Nephron (organoid): ENCODE data around the gene LPAR1.
A peak's percentile ranks its signal among the peaks of the same experiment; 100 is the strongest.

Experiments
- H3K27ac Mint-ChIP-seq, 3 experiments: 2 replicates each; pipeline ENCODE4 v1.8.0; 2020; ENCODE audit warnings: mixed read lengths in 3 of 3, mild to moderate bottlenecking in 2 of 3, moderate library complexity in 1 of 3
- H3K27me3 Mint-ChIP-seq: 2 replicates; pipeline ENCODE4 v1.8.0; 2021; ENCODE audit warnings: low read depth, mild to moderate bottlenecking, moderate library complexity, mixed read lengths
- H3K36me3 Mint-ChIP-seq: 2 replicates; pipeline ENCODE4 v1.8.0; 2020; ENCODE audit warnings: low read depth, mixed read lengths
- H3K4me1 Mint-ChIP-seq: 2 replicates; pipeline ENCODE4 v1.8.0; 2020; ENCODE audit warnings: mixed read lengths
- H3K4me3 Mint-ChIP-seq, 3 experiments: 2 replicates each; pipeline ENCODE4 v1.8.0; 2020; ENCODE audit warnings: mild to moderate bottlenecking in 3 of 3, mixed read lengths in 3 of 3, moderate library complexity in 2 of 3
- H3K9me3 Mint-ChIP-seq: 2 replicates; pipeline ENCODE4 v1.8.0; 2020; ENCODE audit warnings: mixed read lengths
- TF ChIP-seq, protein P1 (sequence below), 3 experiments: fragments of 200-600 bp; sonication (generic); IDR thresholded peaks; one replicate each; pipeline ENCODE4 v1.5.0; 2021; ENCODE audit warnings: antibody characterized with exemption in 3 of 3; ENCODE audit not compliant: unreplicated experiment in 3 of 3

Gene LPAR1

DNA sequence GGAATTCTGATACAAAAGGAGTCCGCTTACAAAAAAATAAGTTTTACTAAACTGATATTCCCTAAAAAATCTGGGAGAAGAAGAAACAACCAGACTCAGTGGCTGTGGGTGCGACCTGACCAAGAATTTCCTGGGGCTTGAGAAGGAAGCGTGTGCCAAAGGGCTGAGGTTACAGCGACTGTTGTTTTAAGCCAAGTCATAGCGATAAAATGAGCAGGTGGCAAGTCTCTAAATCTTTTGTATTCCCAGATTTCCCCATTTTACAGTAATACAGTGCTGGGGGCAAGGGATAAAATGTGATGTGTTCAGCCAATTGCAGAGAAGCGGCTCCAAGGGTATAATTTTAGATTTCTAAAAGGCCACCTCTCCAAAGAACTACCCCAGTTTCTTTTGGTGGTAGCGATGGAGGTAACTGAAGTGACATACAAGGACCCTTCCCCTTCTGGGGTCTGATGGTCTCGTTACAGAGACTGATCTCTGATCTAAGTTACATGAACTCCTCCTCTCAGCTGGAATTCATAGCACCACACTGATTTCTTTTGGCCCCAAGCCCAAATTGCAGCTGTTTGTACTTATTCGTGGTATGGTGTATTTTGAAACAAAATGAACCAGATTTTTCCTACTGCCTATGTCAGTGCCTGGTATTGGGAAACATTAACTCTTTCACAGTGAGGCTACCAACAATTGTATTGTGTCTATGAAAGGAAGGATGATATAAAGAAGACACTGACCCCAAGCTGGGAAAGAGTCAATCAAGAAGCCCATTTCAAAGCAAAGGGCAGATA is 41.6 kb downstream of the LPAR1 start:
- H3K27ac Mint-ChIP-seq, result peak overlapping the region in 2 of 3 experiments; percentile 49 to 55
- no peaks in the 10 kb centered on the region for H3K9me3 Mint-ChIP-seq
- H3K4me3 Mint-ChIP-seq, result no peak overlapping the region
- TF ChIP-seq, protein P1, sequence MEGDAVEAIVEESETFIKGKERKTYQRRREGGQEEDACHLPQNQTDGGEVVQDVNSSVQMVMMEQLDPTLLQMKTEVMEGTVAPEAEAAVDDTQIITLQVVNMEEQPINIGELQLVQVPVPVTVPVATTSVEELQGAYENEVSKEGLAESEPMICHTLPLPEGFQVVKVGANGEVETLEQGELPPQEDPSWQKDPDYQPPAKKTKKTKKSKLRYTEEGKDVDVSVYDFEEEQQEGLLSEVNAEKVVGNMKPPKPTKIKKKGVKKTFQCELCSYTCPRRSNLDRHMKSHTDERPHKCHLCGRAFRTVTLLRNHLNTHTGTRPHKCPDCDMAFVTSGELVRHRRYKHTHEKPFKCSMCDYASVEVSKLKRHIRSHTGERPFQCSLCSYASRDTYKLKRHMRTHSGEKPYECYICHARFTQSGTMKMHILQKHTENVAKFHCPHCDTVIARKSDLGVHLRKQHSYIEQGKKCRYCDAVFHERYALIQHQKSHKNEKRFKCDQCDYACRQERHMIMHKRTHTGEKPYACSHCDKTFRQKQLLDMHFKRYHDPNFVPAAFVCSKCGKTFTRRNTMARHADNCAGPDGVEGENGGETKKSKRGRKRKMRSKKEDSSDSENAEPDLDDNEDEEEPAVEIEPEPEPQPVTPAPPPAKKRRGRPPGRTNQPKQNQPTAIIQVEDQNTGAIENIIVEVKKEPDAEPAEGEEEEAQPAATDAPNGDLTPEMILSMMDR (IDR thresholded peaks at IDR 0.05; ENCODE audit: unreplicated experiment in 3 of 3), result no peak
- peaks cover 4% of the 10 kb centered on the region for H3K36me3 Mint-ChIP-seq
- peaks cover 60% of the 10 kb centered on the region for H3K4me1 Mint-ChIP-seq
- no peaks in the 10 kb centered on the region for H3K27me3 Mint-ChIP-seq

- peak overlapping the region; percentile 48 to 59 (median 55) for H3K27ac Mint-ChIP-seq
- peak overlapping the region in 1 of 3 experiments; percentile 4 for H3K4me3 Mint-ChIP-seq
- TF ChIP-seq, protein P1 (IDR thresholded peaks at IDR 0.05; ENCODE audit: unreplicated experiment in 3 of 3), result no peak
- H3K9me3 Mint-ChIP-seq, result peaks cover 3% of the 10 kb centered on the region
- no peaks in the 10 kb centered on the region for H3K27me3 Mint-ChIP-seq
- peaks cover 52% of the 10 kb centered on the region for H3K4me1 Mint-ChIP-seq
- peaks cover 4% of the 10 kb centered on the region for H3K36me3 Mint-ChIP-seq
Measured at GRCh38 chr9:110995420-110996340, 42.6 kb downstream of the LPAR1 start.

- Mint-ChIP-seq H3K27ac (peak overlapping the region; percentile 48 to 59 (median 55)), H3K4me1 (peaks cover 49% of the 10 kb centered on the region), H3K4me3 (no peak overlapping the region), H3K9me3 (peaks cover 5% of the 10 kb centered on the region), H3K27me3 (no peaks in the 10 kb centered on the region), H3K36me3 (peaks cover 6% of the 10 kb centered on the region)
- TF ChIP-seq, protein P1 (IDR thresholded peaks at IDR 0.05; ENCODE audit: unreplicated experiment in 3 of 3), result no peak
Measured at GRCh38 chr9:110994771-110995241, 43.5 kb downstream of the LPAR1 start.

DNA sequence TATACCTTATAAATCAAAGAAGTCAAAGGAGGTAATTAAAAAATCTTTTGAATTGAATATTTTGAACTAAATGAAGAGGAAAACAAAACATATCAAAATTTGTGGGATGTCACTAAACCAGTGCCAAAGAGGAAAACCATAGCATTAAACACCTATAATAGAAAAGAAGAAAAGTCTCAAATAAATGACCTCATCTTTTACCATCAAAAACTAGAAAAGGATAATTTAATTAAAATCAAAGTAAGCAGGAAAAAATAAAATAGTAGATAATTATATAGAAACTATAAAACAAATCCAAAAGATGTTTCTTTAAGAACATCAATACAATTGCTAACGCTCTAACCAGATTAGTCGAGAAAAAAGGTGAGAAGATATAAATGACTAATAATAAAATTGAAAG is 47.8 kb downstream of the LPAR1 start:
- Mint-ChIP-seq H3K9me3 (peaks cover 20% of the 10 kb centered on the region), H3K27ac (no peak overlapping the region), H3K36me3 (peaks cover 21% of the 10 kb centered on the region), H3K4me1 (peaks cover 20% of the 10 kb centered on the region), H3K4me3 (no peak overlapping the region), H3K27me3 (no peaks in the 10 kb centered on the region)
- TF ChIP-seq, protein P1 (IDR thresholded peaks at IDR 0.05; ENCODE audit: unreplicated experiment in 3 of 3), result no peak

GRCh38 chr9:110986529-110986928 is 51.7 kb downstream of the LPAR1 start:
- H3K27ac Mint-ChIP-seq, result no peak overlapping the region
- no peak overlapping the region for H3K4me3 Mint-ChIP-seq
- peaks cover 22% of the 10 kb centered on the region for H3K9me3 Mint-ChIP-seq
- no peaks in the 10 kb centered on the region for H3K4me1 Mint-ChIP-seq
- TF ChIP-seq, protein P1 (IDR thresholded peaks at IDR 0.05; ENCODE audit: unreplicated experiment in 3 of 3), result no peak
- peaks cover 35% of the 10 kb centered on the region for H3K36me3 Mint-ChIP-seq
- H3K27me3 Mint-ChIP-seq, result no peaks in the 10 kb centered on the region
